Osteoblast (primary cell): ENCODE measurements around the gene SETD6. TPM values are rescaled to one million over a fixed set of nuclear protein-coding genes. Genes with fewer than 3 reads are reported as not detected.

Experiments
- DNase-seq: peaks from one replicate; pipeline ENCODE4 v3.0.0; 2011; ENCODE audit warnings: low spot score, mixed read lengths; ENCODE audit not compliant: insufficient read length; ENCODE audit errors: missing footprints
- H2AFZ ChIP-seq: 2 replicates; pipeline ENCODE4 v1.6.0; 2011; ENCODE audit warnings: mild to moderate bottlenecking, low read length
- H3K27ac ChIP-seq: 2 replicates; pipeline ENCODE4 v1.5.1; 2011; ENCODE audit warnings: mild to moderate bottlenecking, low read depth, low read length, moderate library complexity
- H3K27me3 ChIP-seq: 2 replicates; pipeline ENCODE4 v1.6.0; 2012; ENCODE audit warnings: mild to moderate bottlenecking, control low read depth, inconsistent platforms, low read length, moderate library complexity; ENCODE audit not compliant: insufficient read depth
- H3K36me3 ChIP-seq: 2 replicates; pipeline ENCODE4 v1.5.1; 2011; ENCODE audit warnings: mild to moderate bottlenecking, low read length, control low read depth, moderate library complexity; ENCODE audit not compliant: insufficient read depth
- H3K4me1 ChIP-seq: 2 replicates; pipeline ENCODE4 v1.5.1; 2011; ENCODE audit warnings: mild to moderate bottlenecking, low read length, control low read depth, moderate library complexity; ENCODE audit not compliant: insufficient read depth
- H3K4me2 ChIP-seq: 2 replicates; pipeline ENCODE4 v1.6.0; 2011; ENCODE audit warnings: mild to moderate bottlenecking, low read length; ENCODE audit not compliant: insufficient read depth
- H3K4me3 ChIP-seq: fragments of 200-600 bp; sonication (generic); 3 replicates; pipeline ENCODE4 v1.5.1; 2012; ENCODE audit warnings: mild to moderate bottlenecking, low read length, inconsistent platforms; ENCODE audit not compliant: insufficient read depth
- H3K79me2 ChIP-seq: 2 replicates; pipeline ENCODE4 v1.6.0; 2012; ENCODE audit warnings: mild to moderate bottlenecking, low read length, control low read depth, inconsistent platforms; ENCODE audit not compliant: insufficient read depth
- H3K9me3 ChIP-seq: 2 replicates; pipeline ENCODE4 v1.5.1; 2011; ENCODE audit warnings: low read depth, low read length, control low read depth
- H4K20me1 ChIP-seq: 2 replicates; pipeline ENCODE4 v1.6.0; 2012; ENCODE audit warnings: mild to moderate bottlenecking, low read length, control low read depth; ENCODE audit not compliant: insufficient read depth
- CTCF ChIP-seq: IDR thresholded peaks from 2 replicates; pipeline ENCODE4 v1.5.1; 2011; ENCODE audit warnings: mild to moderate bottlenecking, low read depth, low read length, moderate library complexity; ENCODE audit errors: extremely low read depth
- total RNA-seq: library from RNA; depleted of rRNA; stranded (reverse); fragments of >200 nt; gene quantifications from 2 replicates; pipeline ENCODE4 v1.2.3, GENCODE V29; 2012

Gene SETD6
- total RNA-seq, 1 donor: 12.3 TPM

- Histone ChIP-seq H3K36me3 (no peaks in the 10 kb centered on the region), H3K79me2 (no peaks in the 10 kb centered on the region), H3K4me3 (no peak overlapping the region), H4K20me1 (no peaks in the 10 kb centered on the region), H3K4me2 (no peak overlapping the region), H3K9me3 (no peaks in the 10 kb centered on the region), H2AFZ (no peak overlapping the region), H3K27ac (no peak overlapping the region), H3K27me3 (no peaks in the 10 kb centered on the region), H3K4me1 (peaks cover 3% of the 10 kb centered on the region)
- TF ChIP-seq CTCF: no peak
- DNase-seq: peak; percentile 60
These were observed 21.4 kb upstream of the SETD6 start for GRCh38 chr16:58493756-58494431.

DNA sequence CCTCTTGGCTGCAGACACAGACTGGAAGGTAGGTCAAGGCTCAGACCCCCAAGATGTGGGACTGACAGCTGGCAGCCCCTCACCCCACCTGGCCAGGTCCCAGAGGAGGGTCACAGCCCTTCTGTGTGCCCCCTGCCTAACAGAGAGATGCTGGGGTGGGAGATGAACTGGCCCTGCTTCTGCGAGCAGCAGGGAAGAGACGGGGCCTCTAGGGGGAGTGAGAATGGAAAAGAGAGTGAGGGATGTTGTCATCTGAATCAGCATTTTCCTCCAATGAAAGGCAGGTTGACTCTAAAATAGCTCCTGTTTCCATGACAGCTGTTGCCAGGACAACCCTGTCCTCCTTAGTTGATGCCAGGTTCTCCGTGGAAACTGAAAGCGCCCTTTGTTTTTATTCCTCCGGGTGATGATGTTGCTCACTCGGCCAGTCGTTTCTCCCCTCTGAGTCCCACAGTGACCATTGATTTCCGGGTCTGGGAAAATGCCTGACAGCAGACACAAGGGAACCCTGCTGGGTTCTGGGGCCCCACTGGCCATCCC, 20.3 kb upstream of the SETD6 start:
- no peaks in the 10 kb centered on the region for H3K79me2 ChIP-seq
- H3K27me3 ChIP-seq: no peaks in the 10 kb centered on the region
- peaks cover 4% of the 10 kb centered on the region for H3K4me1 ChIP-seq
- peak overlapping the region; percentile 79 for H3K27ac ChIP-seq
- peak overlapping the region; percentile 57 for H3K4me3 ChIP-seq
- no peaks in the 10 kb centered on the region for H4K20me1 ChIP-seq
- DNase-seq: peak; percentile 99
- peak; percentile 74 for TF ChIP-seq CTCF
- H3K36me3 ChIP-seq: no peaks in the 10 kb centered on the region
- peak overlapping the region; percentile 72 for H3K4me2 ChIP-seq
- H2AFZ ChIP-seq: peak overlapping the region; percentile 86
- H3K9me3 ChIP-seq: no peaks in the 10 kb centered on the region

DNA sequence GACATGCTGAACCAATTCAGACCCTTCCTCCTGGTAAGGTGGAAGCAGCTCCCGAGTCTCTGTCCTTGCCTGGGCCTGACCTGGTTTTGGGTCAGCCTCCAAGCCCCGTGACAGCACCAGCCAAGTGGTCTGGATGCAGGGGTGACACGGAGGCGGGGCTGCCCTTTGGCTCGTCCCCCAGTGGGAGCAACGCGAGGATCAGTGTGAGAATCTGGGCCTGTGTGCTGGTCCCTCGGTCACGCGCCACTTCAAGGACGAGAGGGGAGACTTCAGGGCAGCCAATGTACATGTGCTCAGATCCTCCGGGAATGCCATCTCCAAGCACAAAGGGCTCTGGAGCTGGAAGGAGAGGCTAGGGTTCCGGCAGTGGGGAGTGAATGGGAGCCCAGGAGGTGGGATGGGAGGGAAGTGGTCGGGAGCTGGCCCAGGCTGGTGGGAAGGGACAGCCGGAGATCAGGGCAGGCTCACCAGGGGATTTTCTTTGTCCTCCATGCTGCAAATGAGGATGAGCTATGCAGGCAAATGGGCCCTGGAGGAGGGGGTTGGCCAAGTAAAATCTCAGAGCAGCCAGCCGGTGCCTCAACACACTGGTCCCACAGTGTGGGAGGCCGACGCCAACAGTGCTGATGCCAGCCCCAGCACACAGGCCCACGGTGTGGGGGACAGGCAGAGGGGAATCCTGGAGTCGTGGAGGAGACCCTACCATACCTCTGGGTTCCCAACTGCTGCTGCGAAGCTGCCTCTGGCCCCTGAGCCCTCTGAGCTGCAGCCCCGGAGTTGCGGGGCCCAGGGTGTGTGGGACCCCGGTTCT, 19.6 kb upstream of the SETD6 start:
- peak overlapping the region; percentile 57 for H3K4me3 ChIP-seq

More for the DNA sequence above, 19.6 kb upstream of the SETD6 start:
- no peaks in the 10 kb centered on the region for H4K20me1 ChIP-seq
- no peaks in the 10 kb centered on the region for H3K79me2 ChIP-seq
- H2AFZ ChIP-seq: peak overlapping the region; percentile 86
- H3K36me3 ChIP-seq: no peaks in the 10 kb centered on the region
- no peaks in the 10 kb centered on the region for H3K27me3 ChIP-seq
- DNase-seq: no peak
- H3K4me1 ChIP-seq: peaks cover 6% of the 10 kb centered on the region
- peak overlapping the region; percentile 79 for H3K27ac ChIP-seq
- TF ChIP-seq CTCF: no peak
- H3K4me2 ChIP-seq: peak overlapping the region; percentile 72
- H3K9me3 ChIP-seq: no peaks in the 10 kb centered on the region
